K562 (cell line): ENCODE data around the gene MYL5. TPM values are rescaled to one million over a fixed set of nuclear protein-coding genes. Genes with fewer than 3 reads are reported as not detected.

ENCODE experiments used
- CHD4 ChIP-seq: fragments of 200-600 bp; sonication (generic); IDR thresholded peaks from 3 replicates; pipeline ENCODE4 v1.6.1; 2012; ENCODE audit warnings: low read depth, mild to moderate bottlenecking, mixed read lengths, low read length, inconsistent platforms; ENCODE audit not compliant: insufficient read depth, insufficient replicate concordance, poor library complexity, severe bottlenecking
- RREB1 ChIP-seq: fragments of 250-450 bp; sonication (Bioruptor Pico); IDR thresholded peaks from 2 replicates; pipeline ENCODE4 v1.4.0; 2020
- SMAD2 ChIP-seq: fragments of 150-350 bp; IDR thresholded peaks from 2 replicates; pipeline ENCODE4 v1.6.1; 2014; ENCODE audit warnings: low read depth, mild to moderate bottlenecking, low read length
- ZNF23 ChIP-seq: fragments of 250-450 bp; sonication (Bioruptor Pico); IDR thresholded peaks from 2 replicates; pipeline ENCODE4 v1.4.0; 2020; ENCODE audit warnings: mild to moderate bottlenecking
- polyA plus RNA-seq, 8 experiments: library from polyadenylated mRNA; depleted of rRNA in 4 of 8; stranded (reverse) in 5 of 8; unstranded in 3 of 8; fragments of >200 nt; fragmentation: Nextera tagmentation in 2 of 8; fragmentation: Illumina TruSeq in 1 of 8; extraction: Ambion mirVana in 2 of 8; extraction: Trizol in 1 of 8; gene quantifications; 2 replicates each; pipeline versions ENCODE4 v1.2.1 to v1.2.3, GENCODE V29; 2011 to 2014; ENCODE audit warnings: inconsistent platforms in 1 of 8, missing spikeins in 1 of 8
- total RNA-seq, 7 experiments: library from RNA; depleted of rRNA in 6 of 7; stranded (reverse); fragments of >200 nt in 6 of 7; fragmentation: Illumina TruSeq in 2 of 7; extraction: Trizol in 2 of 7; gene quantifications; 2 replicates each; pipeline versions ENCODE4 v1.2.1 to v1.2.3, GENCODE V29; 2011 to 2021; ENCODE audit warnings: low replicate concordance in 1 of 7

The MYL5 gene
- total and polyA plus RNA-seq, 9 of the 15 experiments (the other 6 are each of a cell fraction or from before 2014, with no cell fraction given): 1.4 to 10.0 (median 4.1) TPM

GRCh38 chr4:650461-650860 is 23.9 kb upstream of the MYL5 start (continued):
- no peak for TF ChIP-seq RREB1 (CRISPR knock-in tag)
- no peak for TF ChIP-seq ZNF23 (CRISPR knock-in tag)
- TF ChIP-seq SMAD2: no peak
- no peak for TF ChIP-seq CHD4
